Stimulated activated naive CD8-positive, alpha-beta T cell treated with anti-CD3 and anti-CD28 coated beads, Interleukin-15, amount 100 ng/mL, for 72 hours (primary cell): Measurements from ENCODE around the gene GRB10.
A peak's percentile ranks its signal among the peaks of the same experiment; 100 is the strongest.

Experiments used
- ATAC-seq: fragments of 150-1000 bp; cut with Tn5 transposase; 2 replicates; pipeline ENCODE4 v1.10.0; 2021; ENCODE audit warnings: mild to moderate bottlenecking, moderate library complexity
- DNase-seq, 2 donors: peaks; one replicate each; pipeline ENCODE4 v3.0.0; 2021 to 2022
- H3K27ac Mint-ChIP-seq, 2 donors: one replicate each; pipeline ENCODE4 v1.8.0; 2022; ENCODE audit warnings: mild to moderate bottlenecking in 2 of 2, mixed read lengths in 2 of 2, moderate library complexity in 2 of 2
- H3K27me3 Mint-ChIP-seq: one replicate; pipeline ENCODE4 v1.8.0; 2022; ENCODE audit warnings: mixed read lengths
- H3K4me1 Mint-ChIP-seq: one replicate; pipeline ENCODE4 v1.8.0; 2022; ENCODE audit warnings: mild to moderate bottlenecking, mixed read lengths
- H3K4me3 Mint-ChIP-seq, 2 donors: one replicate each; pipeline ENCODE4 v1.8.0; 2022; ENCODE audit warnings: mild to moderate bottlenecking in 2 of 2, mixed read lengths in 2 of 2, moderate library complexity in 1 of 2
- H3K9me3 Mint-ChIP-seq, 2 donors: one replicate each; pipeline ENCODE4 v1.8.0; 2022; ENCODE audit warnings: mixed read lengths in 2 of 2

The GRB10 gene

DNA sequence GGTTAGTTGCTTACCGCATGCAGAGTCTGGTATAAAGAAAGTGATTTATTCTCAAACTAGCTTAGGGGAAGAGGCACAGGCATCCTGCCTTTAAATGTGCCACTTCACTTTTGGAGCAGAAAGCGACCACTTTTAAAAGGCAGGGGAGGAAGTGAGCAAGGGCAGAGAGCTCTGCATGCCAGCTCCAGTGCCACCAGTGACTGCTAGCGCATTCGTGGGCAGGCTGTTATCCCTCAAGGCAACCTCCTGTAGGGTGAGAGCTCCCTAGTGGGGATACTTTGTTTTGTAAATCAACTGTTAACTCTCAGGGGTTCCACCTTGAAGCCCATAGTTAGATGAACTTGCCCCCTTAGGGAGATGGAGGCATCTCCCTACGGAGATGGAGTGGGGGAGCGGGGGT is 29.4 kb upstream of the GRB10 start:
- Mint-ChIP-seq H3K9me3 (peaks cover 0 to 6% of the 10 kb centered on the region in 2 donors), H3K4me1 (no peaks in the 10 kb centered on the region), H3K27ac (no peak overlapping the region), H3K27me3 (no peaks in the 10 kb centered on the region), H3K4me3 (no peak overlapping the region)
- ATAC-seq (no peak), DNase-seq (no peak)

DNA sequence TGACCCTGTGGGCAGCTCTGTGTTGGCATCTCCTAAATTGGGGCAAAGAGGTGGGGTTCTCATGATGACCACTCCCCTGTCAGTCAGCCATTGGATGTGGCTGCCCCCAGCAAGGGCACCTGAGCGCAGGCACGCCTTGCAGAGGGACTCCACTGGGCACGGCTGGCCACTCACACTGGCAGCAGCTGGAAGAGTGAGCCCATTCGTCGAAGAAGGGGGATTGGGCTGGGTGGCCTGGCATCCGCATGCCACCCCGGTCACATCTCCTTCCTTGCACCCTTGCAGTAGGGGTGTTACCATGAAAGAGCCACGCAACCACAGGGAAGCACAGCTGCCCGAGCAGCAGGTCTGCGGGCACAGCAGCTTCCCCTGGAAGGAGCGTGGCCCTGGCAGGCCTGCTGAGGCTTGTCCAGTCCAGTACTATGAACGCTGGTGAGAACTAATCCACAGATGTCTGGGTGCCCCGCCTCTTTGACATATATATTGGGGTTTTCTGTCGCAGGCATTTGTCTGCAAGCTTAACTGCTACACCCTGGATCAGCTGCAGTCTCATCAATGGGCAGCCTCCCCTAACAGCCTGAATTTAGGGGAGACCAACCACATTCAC is 25.7 kb upstream of the GRB10 start:
- ATAC-seq (no peak), DNase-seq (no peak)
- Mint-ChIP-seq H3K4me3 (no peak overlapping the region), H3K4me1 (peaks cover 14% of the 10 kb centered on the region), H3K27ac (no peak overlapping the region), H3K27me3 (no peaks in the 10 kb centered on the region), H3K9me3 (no peaks in the 10 kb centered on the region)

DNA sequence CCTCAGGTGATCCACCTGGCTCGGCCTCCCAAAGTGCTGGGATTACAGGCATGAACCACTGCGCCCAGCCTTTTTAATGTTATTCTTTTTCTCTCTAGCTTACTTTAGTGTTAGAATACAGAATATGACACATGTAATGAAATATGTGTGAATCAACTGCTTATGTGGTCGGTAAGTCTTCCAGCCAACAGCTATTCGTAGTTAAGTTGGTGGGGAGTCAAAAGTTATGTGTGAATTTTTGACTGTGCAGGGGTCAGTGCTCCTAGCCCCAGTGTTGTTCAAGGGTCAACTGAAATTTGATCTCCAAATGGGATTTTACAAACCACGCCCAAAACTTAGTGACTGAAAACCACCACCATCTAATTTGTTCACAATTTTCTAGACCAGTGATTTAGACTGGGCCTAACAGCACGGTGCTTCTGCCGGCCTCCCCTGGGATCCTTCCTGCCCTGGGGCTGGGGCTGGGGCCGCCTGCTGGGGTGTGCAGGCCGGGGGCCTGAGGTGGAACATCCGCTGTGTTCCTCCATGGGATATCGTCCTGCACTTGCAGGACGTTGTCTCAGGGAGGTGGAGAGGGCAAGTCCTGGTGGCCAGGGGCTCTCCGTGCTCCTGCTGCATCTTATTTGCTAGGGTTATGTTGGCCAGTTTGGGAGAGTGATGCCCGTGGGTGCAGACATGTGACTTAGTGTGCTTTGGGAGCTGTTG is 24.5 kb upstream of the GRB10 start:
- Mint-ChIP-seq H3K9me3 (no peaks in the 10 kb centered on the region), H3K27ac (peak overlapping the region in 1 of 2 donors; percentile 22), H3K4me1 (peaks cover 14% of the 10 kb centered on the region), H3K4me3 (no peak overlapping the region), H3K27me3 (no peaks in the 10 kb centered on the region)
- DNase-seq (no peak), ATAC-seq (no peak)

DNA sequence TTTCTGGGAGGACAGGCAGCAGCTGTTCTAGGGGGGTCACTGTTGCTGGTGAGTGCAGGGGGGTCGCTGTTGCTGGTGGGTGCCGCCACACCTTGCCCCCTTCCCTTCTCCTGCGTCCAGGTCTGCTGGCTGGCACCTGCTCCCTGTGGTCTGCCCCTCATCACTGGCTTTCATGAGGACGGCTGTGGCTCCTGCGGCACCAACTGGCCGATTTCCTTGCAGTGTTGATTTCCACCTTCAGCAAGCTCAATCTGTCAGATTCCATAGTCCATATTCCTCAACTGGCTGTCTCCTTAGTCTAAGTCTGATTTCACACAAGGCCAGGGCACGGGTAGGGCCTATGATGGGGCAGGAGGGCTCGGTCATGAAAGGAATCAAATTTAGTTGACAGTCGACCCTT is 23.4 kb upstream of the GRB10 start:
- DNase-seq = no peak

DNA sequence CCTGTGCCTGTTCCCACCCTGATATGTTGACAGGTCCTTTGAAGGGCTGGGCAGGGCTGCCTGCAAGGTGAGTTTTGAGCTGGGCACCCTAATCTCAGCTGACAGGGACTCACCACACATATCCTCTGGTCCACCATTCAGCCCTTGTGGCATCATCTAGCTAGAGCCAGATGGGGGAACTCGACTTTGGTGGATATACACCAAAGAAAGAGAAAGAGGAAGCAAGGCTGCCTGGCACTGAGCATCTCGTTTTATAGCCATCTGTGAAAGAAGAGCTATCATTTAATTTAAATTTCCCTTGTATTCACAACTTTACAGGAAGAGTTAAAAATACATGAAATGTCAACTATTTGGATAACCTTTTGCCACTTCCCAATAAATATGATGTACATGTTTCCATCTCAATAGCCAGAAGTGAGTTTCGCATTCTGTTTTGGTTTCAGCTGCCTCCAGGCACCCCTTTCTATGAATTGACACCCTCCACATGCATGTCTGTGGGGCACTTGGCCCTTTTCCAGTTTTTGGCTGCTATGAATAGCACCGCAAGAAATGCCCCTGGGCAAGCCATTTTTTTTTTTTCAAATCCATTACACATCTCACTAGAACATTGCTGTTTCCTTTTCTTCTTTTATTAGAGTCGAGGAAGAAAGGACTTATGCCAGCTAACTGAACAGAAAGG is 22.9 kb upstream of the GRB10 start:
- DNase-seq (no peak), ATAC-seq (peak; percentile 58)
- Mint-ChIP-seq H3K27ac (no peak overlapping the region), H3K9me3 (no peaks in the 10 kb centered on the region), H3K4me1 (peaks cover 14% of the 10 kb centered on the region), H3K4me3 (no peak overlapping the region), H3K27me3 (no peaks in the 10 kb centered on the region)

More for the DNA sequence above, 23.4 kb upstream of the GRB10 start:
- no peak for ATAC-seq
- no peak overlapping the region for H3K4me3 Mint-ChIP-seq
- H3K27ac Mint-ChIP-seq = no peak overlapping the region
- H3K27me3 Mint-ChIP-seq = no peaks in the 10 kb centered on the region
- H3K9me3 Mint-ChIP-seq = no peaks in the 10 kb centered on the region
- peaks cover 14% of the 10 kb centered on the region for H3K4me1 Mint-ChIP-seq

DNA sequence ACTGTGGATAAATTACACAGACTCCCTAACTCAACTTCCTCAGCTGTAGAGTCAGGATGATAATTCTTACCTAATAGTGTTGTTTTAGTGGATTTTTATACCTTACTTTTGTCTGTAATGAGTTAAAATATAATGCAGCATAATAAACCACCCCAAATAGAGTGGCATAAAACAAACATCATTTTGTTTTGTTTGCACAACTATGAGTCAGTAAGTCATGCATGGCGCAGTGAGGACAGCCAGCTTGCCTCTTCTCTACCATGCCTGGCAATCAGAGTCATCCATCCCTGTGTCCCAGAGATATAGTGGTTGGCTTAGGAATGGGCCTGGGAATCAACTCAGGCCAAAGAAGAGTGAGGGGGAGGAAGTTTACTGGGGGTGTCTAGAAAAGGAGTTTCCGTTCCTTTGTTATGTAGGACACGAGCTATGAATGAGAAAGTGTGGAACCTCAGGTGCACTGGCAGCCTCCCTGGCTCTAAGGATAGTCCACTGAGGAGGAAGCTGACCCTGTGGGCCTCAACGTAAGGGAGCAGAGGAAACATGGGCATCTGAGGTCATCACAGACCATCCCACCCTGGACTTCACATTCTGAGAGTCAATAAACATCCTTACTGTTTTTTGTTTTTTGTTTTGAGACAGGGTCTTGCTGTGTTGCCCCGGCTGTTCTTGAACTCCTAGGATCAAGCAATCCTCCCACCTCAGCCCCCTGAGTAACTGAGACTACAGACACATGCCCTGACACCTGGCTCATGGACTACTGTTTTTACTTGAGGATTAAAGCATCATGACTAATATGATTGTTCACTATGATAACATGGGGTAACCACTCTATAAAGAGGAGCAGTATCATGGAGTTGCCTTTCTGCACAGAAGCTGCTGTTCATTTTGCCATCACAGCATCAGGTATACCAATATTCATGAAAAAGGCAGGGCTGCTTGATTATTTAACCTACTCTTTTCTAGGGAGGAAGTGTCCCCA is 21.0 kb upstream of the GRB10 start:
- DNase-seq (no peak), ATAC-seq (no peak)
- peaks cover 14% of the 10 kb centered on the region for H3K4me1 Mint-ChIP-seq
- H3K4me3 Mint-ChIP-seq = no peak overlapping the region
- no peaks in the 10 kb centered on the region for H3K27me3 Mint-ChIP-seq
- H3K27ac Mint-ChIP-seq = no peak overlapping the region
- H3K9me3 Mint-ChIP-seq = no peaks in the 10 kb centered on the region

DNA sequence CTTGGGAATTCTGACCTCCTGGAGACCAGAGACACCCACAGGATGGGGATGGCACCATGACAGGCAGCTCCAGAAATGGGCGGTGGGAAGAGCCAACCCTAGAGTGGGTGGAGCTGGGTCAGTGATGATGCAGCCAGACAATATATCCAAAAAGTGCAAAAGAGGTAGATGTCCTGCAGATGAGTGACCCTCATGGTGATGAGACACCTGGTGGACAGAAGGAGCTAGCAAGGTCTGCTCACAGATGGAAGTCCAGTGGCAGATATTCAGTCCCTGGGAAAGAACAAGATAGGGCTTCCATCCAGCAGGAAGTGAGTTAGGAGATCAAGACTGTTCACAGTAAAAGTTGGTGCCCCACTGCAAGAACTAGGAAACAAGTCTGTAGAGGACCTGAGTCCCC is 19.2 kb upstream of the GRB10 start:
- DNase-seq (no peak), ATAC-seq (no peak)
- H3K9me3 Mint-ChIP-seq = peaks cover 0 to 6% of the 10 kb centered on the region in 2 donors
- peak overlapping the region in 1 of 2 donors; percentile 63 for H3K27ac Mint-ChIP-seq
- H3K4me1 Mint-ChIP-seq = peaks cover 14% of the 10 kb centered on the region
- no peak overlapping the region for H3K4me3 Mint-ChIP-seq
- no peaks in the 10 kb centered on the region for H3K27me3 Mint-ChIP-seq

DNA sequence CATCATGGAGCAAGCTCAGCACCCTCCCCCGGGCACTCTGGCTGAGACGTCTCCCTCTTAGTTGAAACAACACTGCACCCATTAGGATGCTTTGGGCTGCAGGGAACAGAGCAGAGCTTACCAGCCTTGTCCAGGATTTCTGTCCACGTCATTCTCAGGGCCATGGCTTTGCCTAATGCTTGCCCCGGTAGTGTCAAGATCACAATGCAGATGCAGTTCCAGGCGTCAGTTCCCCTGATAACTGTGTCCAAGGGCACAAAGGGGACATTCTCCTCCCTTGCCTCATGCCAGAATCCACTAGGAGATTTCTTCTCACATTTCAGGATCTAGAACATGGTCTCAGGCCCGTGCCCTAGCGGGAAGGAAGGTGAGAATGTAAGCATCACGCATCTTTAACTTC is 17.2 kb upstream of the GRB10 start:
- ATAC-seq (no peak), DNase-seq (no peak)
- Mint-ChIP-seq H3K4me3 (no peak overlapping the region), H3K27me3 (peaks cover 17% of the 10 kb centered on the region), H3K27ac (no peak overlapping the region), H3K9me3 (peaks cover 0 to 6% of the 10 kb centered on the region in 2 donors), H3K4me1 (peaks cover 2% of the 10 kb centered on the region)

DNA sequence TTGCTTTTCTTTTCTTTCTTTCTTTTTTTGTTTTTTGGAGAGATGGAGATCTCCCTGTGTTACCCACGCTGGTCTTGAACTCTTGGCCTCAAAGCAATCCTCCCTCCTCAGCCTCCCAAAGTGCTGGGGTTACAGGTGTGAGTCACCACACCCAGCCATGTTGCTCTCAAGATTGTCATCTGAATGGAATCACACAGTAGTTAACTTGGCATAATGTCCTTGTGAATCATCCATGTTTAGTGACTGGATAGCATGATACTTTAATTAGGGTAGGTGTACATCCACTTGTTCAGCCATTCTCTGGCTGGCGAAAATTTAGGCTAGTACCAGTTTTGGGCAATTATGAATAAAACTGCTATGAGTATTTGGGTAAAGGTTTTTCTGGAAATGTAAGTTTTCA is 15.4 kb upstream of the GRB10 start:
- no peak for DNase-seq
- Mint-ChIP-seq H3K27ac (no peak overlapping the region), H3K4me1 (no peaks in the 10 kb centered on the region), H3K27me3 (peaks cover 32% of the 10 kb centered on the region), H3K9me3 (peaks cover 0 to 6% of the 10 kb centered on the region in 2 donors), H3K4me3 (no peak overlapping the region)
- ATAC-seq = no peak

DNA sequence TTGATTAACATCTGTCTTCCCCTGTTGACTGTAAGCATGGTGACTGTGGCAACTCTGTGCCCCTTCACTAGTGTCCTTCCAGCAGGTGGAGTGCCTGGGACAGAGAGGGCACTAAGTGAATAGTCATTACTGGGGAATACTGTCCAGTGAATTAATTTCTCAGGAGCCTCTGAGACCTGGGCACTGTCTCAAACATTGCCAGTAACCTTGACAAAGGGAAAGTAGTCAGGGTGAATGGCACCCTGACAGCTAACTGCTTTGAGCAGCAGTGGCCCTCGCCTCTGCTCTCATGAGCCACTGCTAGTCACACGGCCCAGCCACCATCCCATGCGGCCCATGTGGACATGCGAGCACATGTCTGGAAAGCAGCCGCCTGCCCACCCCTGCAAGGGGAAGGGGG is 13.1 kb upstream of the GRB10 start:
- ATAC-seq (no peak), DNase-seq (no peak)
- H3K27ac Mint-ChIP-seq = no peak overlapping the region
- H3K9me3 Mint-ChIP-seq = peaks cover 0 to 6% of the 10 kb centered on the region in 2 donors
- no peak overlapping the region for H3K4me3 Mint-ChIP-seq
- peaks cover 7% of the 10 kb centered on the region for H3K4me1 Mint-ChIP-seq
- H3K27me3 Mint-ChIP-seq = peaks cover 47% of the 10 kb centered on the region

DNA sequence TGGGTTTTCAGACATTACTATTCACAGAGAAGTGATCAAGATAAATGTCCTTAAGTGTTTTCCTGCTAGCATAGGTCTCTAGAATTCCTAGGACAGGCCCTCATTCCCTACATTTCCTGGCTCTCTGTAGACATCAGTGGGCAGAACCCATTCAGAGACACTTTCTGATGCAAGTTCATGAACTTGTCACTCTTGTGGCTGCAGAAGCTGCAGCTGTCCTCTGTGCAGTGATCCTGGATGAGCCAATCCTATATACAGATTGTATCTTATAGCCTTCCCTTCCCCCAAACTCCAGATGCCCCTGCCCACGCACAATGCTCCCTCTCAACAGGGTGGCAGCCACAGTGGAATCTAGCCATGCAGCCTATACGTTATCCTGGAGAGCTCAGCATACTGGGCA is 12.6 kb upstream of the GRB10 start:
- peaks cover 0 to 6% of the 10 kb centered on the region in 2 donors for H3K9me3 Mint-ChIP-seq
- ATAC-seq (no peak), DNase-seq (no peak)
- H3K4me3 Mint-ChIP-seq = no peak overlapping the region
- no peak overlapping the region for H3K27ac Mint-ChIP-seq
- H3K27me3 Mint-ChIP-seq = peaks cover 52% of the 10 kb centered on the region
- peaks cover 7% of the 10 kb centered on the region for H3K4me1 Mint-ChIP-seq

DNA sequence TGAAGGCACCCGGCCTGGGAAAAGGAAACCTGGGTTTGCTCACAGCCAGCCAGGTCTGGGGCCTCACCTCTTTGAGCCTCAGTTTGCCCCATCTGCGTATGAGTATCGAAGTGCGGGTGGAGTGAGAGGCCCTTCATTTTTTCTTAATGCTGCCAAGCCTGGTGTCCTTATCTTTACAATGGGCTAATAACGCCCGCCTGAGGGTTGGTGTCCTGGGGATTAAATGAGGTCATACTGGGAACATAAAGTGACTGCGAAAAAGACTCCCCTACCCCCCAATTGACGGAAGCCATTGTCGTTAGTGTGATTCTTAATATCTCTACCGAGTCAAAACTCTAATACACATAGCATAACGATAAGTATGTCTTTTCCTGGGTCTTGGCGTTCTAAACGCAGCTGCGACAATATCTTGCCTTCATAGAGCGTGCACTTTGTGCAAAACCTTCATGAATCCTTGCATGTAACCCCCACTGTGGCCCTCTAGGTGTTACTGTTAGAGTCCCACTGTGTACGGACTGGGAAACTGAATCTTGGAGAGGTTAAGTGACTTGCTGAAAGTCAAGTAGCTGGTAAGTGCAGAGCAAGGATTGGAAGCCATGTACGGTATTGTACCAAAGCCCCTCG is 11.4 kb upstream of the GRB10 start:
- ATAC-seq (no peak), DNase-seq (no peak)
- Mint-ChIP-seq H3K9me3 (peaks cover 0 to 6% of the 10 kb centered on the region in 2 donors), H3K27ac (no peak overlapping the region), H3K4me3 (peak overlapping the region; percentile 49 to 66), H3K27me3 (peaks cover 61% of the 10 kb centered on the region), H3K4me1 (peaks cover 7% of the 10 kb centered on the region)

DNA sequence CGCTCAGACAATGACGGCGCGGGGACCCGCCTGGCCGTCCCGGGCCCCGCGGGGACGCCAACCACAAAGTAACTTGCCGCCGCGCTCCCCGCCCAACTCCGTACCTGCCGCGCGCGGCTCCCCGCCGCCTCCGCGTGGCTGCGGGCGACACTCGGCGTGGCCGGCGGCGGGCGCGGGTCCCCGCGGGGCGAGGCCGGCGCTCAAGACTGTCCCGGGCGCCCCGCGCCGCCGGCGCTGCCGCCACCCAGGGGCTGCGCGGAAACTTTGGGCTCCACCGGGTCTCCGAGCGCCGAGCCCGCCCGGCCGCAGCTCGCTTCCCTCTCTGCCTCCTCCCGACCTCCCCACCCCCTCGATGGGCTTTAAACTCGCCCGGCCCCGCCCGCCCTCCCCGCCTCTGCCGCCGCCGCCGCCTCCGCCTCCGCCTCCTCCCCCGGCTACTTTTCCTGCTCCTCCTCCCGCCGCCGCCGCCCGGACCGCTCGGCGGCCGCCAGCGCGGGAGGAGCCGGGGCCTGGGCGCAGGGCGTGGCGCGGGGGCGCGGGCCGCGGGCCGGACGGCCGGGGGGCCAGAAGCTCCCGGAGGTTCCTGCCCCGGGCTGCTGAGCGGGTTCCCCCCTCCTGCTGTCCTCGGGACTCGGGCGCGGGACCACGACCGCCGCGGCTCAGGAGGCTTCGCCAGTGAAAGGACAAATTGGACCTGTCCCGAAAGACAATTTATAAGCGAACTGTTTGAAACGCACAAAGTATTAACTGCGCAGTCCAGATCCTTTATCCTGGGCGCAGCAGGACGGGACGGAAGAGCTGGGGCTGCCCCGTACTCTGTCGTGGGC is 10.6 kb upstream of the GRB10 start:
- H3K4me1 Mint-ChIP-seq = peaks cover 7% of the 10 kb centered on the region
- H3K27ac Mint-ChIP-seq = no peak overlapping the region
- ATAC-seq (peak; percentile 60), DNase-seq (peak in 1 of 2 donors; percentile 20)
- H3K27me3 Mint-ChIP-seq = peaks cover 61% of the 10 kb centered on the region
- H3K4me3 Mint-ChIP-seq = peak overlapping the region; percentile 49 to 66
- H3K9me3 Mint-ChIP-seq = peaks cover 0 to 6% of the 10 kb centered on the region in 2 donors
